K562 (cell line): ENCODE results near the gene ATAD2B. TPM values are rescaled to one million over a fixed set of nuclear protein-coding genes. Genes with fewer than 3 reads are reported as not detected.

ENCODE experiments used
- ATAC-seq: fragments of 200-7000 bp; cut with Tn5 transposase; 3 replicates; pipeline ENCODE4 v1.9.1; 2020; ENCODE audit warnings: moderate library complexity
- BruUV-seq: library from RNA; stranded (reverse); fragments of 400-500 nt; replicated peaks from 2 replicates; lab custom pipeline; 2021; lab: Mats Ljungman, UMichigan
- CTCF ChIA-PET: fragments of 300-600 bp; formaldehyde crosslinking; extraction: SDS; loops from one replicate; lab custom pipeline; 2021; ENCODE audit warnings: low intra/inter-chr PET ratio; lab: Yijun Ruan, JAX
- POLR2A ChIA-PET: fragments of 300-600, 350-650 bp; sonication (Branson Sonifier 250); formaldehyde crosslinking; extraction: SDS; loops from one replicate; lab custom pipeline; 2021; ENCODE audit warnings: antibody characterized with exemption, inconsistent platforms; lab: Yijun Ruan, JAX
- DNase-seq, 4 experiments: peaks; one replicate each; pipeline versions ENCODE4 v3.0.0 to v3.0.0-alpha.2; 2011 to 2018; ENCODE audit warnings: low spot score in 3 of 4, mixed read lengths in 3 of 4; ENCODE audit errors: extremely low read depth in 1 of 4
- FAIRE-seq: peaks from 2 replicates; lab custom pipeline; 2011; peaks lifted over from hg19 to GRCh38; lab: Jason Lieb, UNC
- H2AFZ ChIP-seq: 2 replicates; pipeline ENCODE4 v1.6.0; 2011; ENCODE audit warnings: low read depth, low read length, control low read depth, inconsistent platforms
- H3K27ac ChIP-seq: fragments of 200-600 bp; 3 replicates; pipeline ENCODE4 v1.8.0; 2011; ENCODE audit warnings: low read depth, mild to moderate bottlenecking, control low read depth, inconsistent platforms, low read length, moderate library complexity, mixed read lengths; ENCODE audit errors: extremely low read depth
- H3K27me3 ChIP-seq, 2 experiments: fragments of 300-600 bp in 1 of 2; 2 replicates in 1 of 2; 3 replicates in 1 of 2; pipeline versions ENCODE4 v1.6.0 to v1.8.0; 2011; ENCODE audit warnings: inconsistent platforms in 2 of 2, low read length in 2 of 2, mild to moderate bottlenecking in 1 of 2, mixed read lengths in 1 of 2, moderate library complexity in 1 of 2; ENCODE audit not compliant: control insufficient read depth in 2 of 2, insufficient read depth in 2 of 2
- H3K36me3 ChIP-seq: fragments of 300-600 bp; 3 replicates; pipeline ENCODE4 v1.8.0; 2011; ENCODE audit warnings: mild to moderate bottlenecking, low read length, inconsistent platforms; ENCODE audit not compliant: control insufficient read depth, insufficient read depth
- H3K4me1 ChIP-seq, 2 experiments: fragments of 200-600 bp in 1 of 2; replicated peaks in 1 of 2; 2 replicates in 1 of 2; 3 replicates in 1 of 2; pipeline versions ENCODE4 v1.5.1 to v1.8.0; 2011; ENCODE audit warnings: inconsistent platforms in 2 of 2, low read length in 2 of 2, mild to moderate bottlenecking in 1 of 2, mixed read lengths in 1 of 2, moderate library complexity in 1 of 2; ENCODE audit not compliant: control insufficient read depth in 2 of 2, insufficient read depth in 2 of 2
- H3K4me2 ChIP-seq: 2 replicates; pipeline ENCODE4 v1.6.1; 2011; ENCODE audit warnings: low read length, control low read depth, inconsistent platforms, mixed read lengths; ENCODE audit not compliant: insufficient read depth
- H3K4me3 ChIP-seq: fragments of 200-600 bp; sonication (generic), shearing (Covaris generic); 2 replicates; pipeline ENCODE4 v1.5.1; 2016; ENCODE audit warnings: control low read depth, inconsistent platforms
- H3K79me2 ChIP-seq: fragments of 200-600 bp; 3 replicates; pipeline ENCODE4 v1.8.0; 2011; ENCODE audit warnings: low read length, inconsistent platforms; ENCODE audit not compliant: control insufficient read depth, insufficient read depth
- H3K9ac ChIP-seq, 2 experiments: 2 replicates each; pipeline versions ENCODE4 v1.6.0 to v1.6.1; 2011; ENCODE audit warnings: low read depth in 2 of 2, low read length in 2 of 2, control low read depth in 1 of 2, inconsistent platforms in 1 of 2, mild to moderate bottlenecking in 1 of 2, mixed read lengths in 1 of 2; ENCODE audit not compliant: insufficient read depth in 1 of 2
- H3K9me1 ChIP-seq: one replicate; pipeline ENCODE4 v1.6.0; 2011; ENCODE audit warnings: inconsistent platforms, mild to moderate bottlenecking, low read length, moderate library complexity; ENCODE audit not compliant: control insufficient read depth, insufficient read depth
- H3K9me3 ChIP-seq: replicated peaks from 2 replicates; pipeline ENCODE4 v1.5.1; 2011; ENCODE audit warnings: low read depth, low read length, inconsistent platforms; ENCODE audit not compliant: control insufficient read depth, insufficient read depth
- H4K20me1 ChIP-seq: replicated peaks from 2 replicates; pipeline ENCODE4 v1.6.1; 2011; ENCODE audit warnings: low read length, inconsistent platforms, mixed read lengths; ENCODE audit not compliant: control insufficient read depth, insufficient read depth
- ARID1B ChIP-seq: fragments of 450-650 bp; IDR thresholded peaks from 2 replicates; pipeline ENCODE4 v1.6.1; 2016; ENCODE audit warnings: antibody characterized with exemption, mild to moderate bottlenecking, inconsistent platforms
- BMI1 ChIP-seq: fragments of 150-350 bp; IDR thresholded peaks from 2 replicates; pipeline ENCODE4 v1.6.1; 2014; ENCODE audit warnings: low read length
- FOXA1 ChIP-seq: fragments of 450-650 bp; IDR thresholded peaks from 2 replicates; pipeline ENCODE4 v1.6.1; 2016; ENCODE audit warnings: mild to moderate bottlenecking, borderline replicate concordance
- HDAC3 ChIP-seq: fragments of 450-650 bp; IDR thresholded peaks from 2 replicates; pipeline ENCODE4 v1.6.1; 2018; ENCODE audit warnings: borderline replicate concordance, mild to moderate bottlenecking, moderate library complexity; ENCODE audit not compliant: partially characterized antibody
- KAT7 ChIP-seq: sonication (generic); formaldehyde crosslinking; IDR thresholded peaks from 2 replicates; pipeline ENCODE4 v1.8.0; 2022; ENCODE audit warnings: missing genetic modification reagents, mild to moderate bottlenecking, borderline replicate concordance
- KDM2B ChIP-seq: fragments of 250-450 bp; sonication (Bioruptor Pico); IDR thresholded peaks from 2 replicates; pipeline ENCODE4 v1.8.0; 2021; ENCODE audit warnings: mild to moderate bottlenecking, moderate library complexity
- L3MBTL2 ChIP-seq: fragments of 450-650 bp; IDR thresholded peaks from 2 replicates; pipeline ENCODE4 v1.6.1; 2016; ENCODE audit warnings: mild to moderate bottlenecking, moderate library complexity
- MAFG ChIP-seq: fragments of 450-650 bp; conservative IDR thresholded peaks from 2 replicates; pipeline ENCODE4 v1.6.1; 2016; ENCODE audit warnings: missing genetic modification characterization, missing compliant biosample characterization
- MCM3 ChIP-seq: fragments of 450-650 bp; IDR thresholded peaks from 2 replicates; pipeline ENCODE4 v1.6.1; 2016
- OTX1 ChIP-seq: fragments of 450-650 bp; formaldehyde crosslinking; IDR thresholded peaks from 2 replicates; pipeline ENCODE4 v1.4.0; 2022; ENCODE audit warnings: mild to moderate bottlenecking
- PCBP1 ChIP-seq: fragments of 200-400 bp; formaldehyde crosslinking; IDR thresholded peaks from 2 replicates; pipeline ENCODE4 v1.6.1; 2018; ENCODE audit warnings: mild to moderate bottlenecking, low read depth, low read length; ENCODE audit not compliant: poor library complexity, severe bottlenecking
- PYGO2 ChIP-seq: fragments of 450-650 bp; IDR thresholded peaks from 2 replicates; pipeline ENCODE4 v1.6.1; 2016; ENCODE audit warnings: mild to moderate bottlenecking, missing genetic modification characterization, moderate library complexity, missing compliant biosample characterization
- SPI1 ChIP-seq: IDR thresholded peaks from 2 replicates; pipeline ENCODE4 v1.6.1; 2011; ENCODE audit warnings: low read depth, low read length, control low read depth, borderline replicate concordance
- SUPT5H ChIP-seq: fragments of 450-650 bp; IDR thresholded peaks from 2 replicates; pipeline ENCODE4 v1.6.1; 2016
- TAF1 ChIP-seq: IDR thresholded peaks from 2 replicates; pipeline ENCODE4 v1.6.1; 2011; ENCODE audit warnings: mild to moderate bottlenecking, low read length, moderate library complexity; ENCODE audit not compliant: insufficient read depth, control insufficient read depth, severe bottlenecking; ENCODE audit errors: extremely low read depth
- ZNF274 ChIP-seq: IDR thresholded peaks from 2 replicates; pipeline ENCODE4 v1.6.1; 2011; ENCODE audit warnings: low read depth, mild to moderate bottlenecking, low read length, moderate library complexity, borderline replicate concordance
- ZNF57 ChIP-seq: fragments of 450-650 bp; formaldehyde crosslinking; IDR thresholded peaks from 2 replicates; pipeline ENCODE4 v1.4.0; 2020; ENCODE audit warnings: mild to moderate bottlenecking, moderate library complexity
- ZNF586 ChIP-seq: fragments of 450-650 bp; formaldehyde crosslinking; conservative IDR thresholded peaks from 2 replicates; pipeline ENCODE4 v1.4.0; 2020; ENCODE audit warnings: mild to moderate bottlenecking, moderate library complexity
- WGBS: fragments of 100-300 bp; shearing (Covaris generic); methylation state at CpG from one replicate; pipeline ENCODE4 v1.1.6; 2016; ENCODE audit warnings: low coverage, mixed read lengths; ENCODE audit not compliant: insufficient coverage; ENCODE audit errors: missing lambda C conversion rate; 5-methylcytosine and 5-hydroxymethylcytosine counted together
- in situ Hi-C: fragments of 300-500 bp; cut with MboI; formaldehyde crosslinking; loops from 4 replicates; pipeline ENCODE4 v1.15.0; 2018; ENCODE audit warnings: inconsistent platforms, mixed read lengths
- intact Hi-C: fragments of 100-400 bp; cut with micrococcal nuclease; formaldehyde crosslinking; loops from 2 replicates; pipeline ENCODE4 v1.14.2; 2022
- polyA plus RNA-seq, 8 experiments: library from polyadenylated mRNA; depleted of rRNA in 4 of 8; stranded (reverse) in 5 of 8; unstranded in 3 of 8; fragments of >200 nt; fragmentation: Nextera tagmentation in 2 of 8; fragmentation: Illumina TruSeq in 1 of 8; extraction: Ambion mirVana in 2 of 8; extraction: Trizol in 1 of 8; gene quantifications; 2 replicates each; pipeline versions ENCODE4 v1.2.1 to v1.2.3, GENCODE V29; 2011 to 2014; ENCODE audit warnings: inconsistent platforms in 1 of 8, missing spikeins in 1 of 8
- total RNA-seq, 7 experiments: library from RNA; depleted of rRNA in 6 of 7; stranded (reverse); fragments of >200 nt in 6 of 7; fragmentation: Illumina TruSeq in 2 of 7; extraction: Trizol in 2 of 7; gene quantifications; 2 replicates each; pipeline versions ENCODE4 v1.2.1 to v1.2.3, GENCODE V29; 2011 to 2021; ENCODE audit warnings: low replicate concordance in 1 of 7
- TF ChIP-seq, protein P1 (sequence below): fragments of 450-650 bp; IDR thresholded peaks from 2 replicates; pipeline ENCODE4 v1.6.1; 2018; ENCODE audit not compliant: partially characterized antibody
- TF ChIP-seq, protein P2 (sequence below): fragments of 250-450 bp; sonication (Bioruptor Pico); IDR thresholded peaks from 2 replicates; pipeline ENCODE4 v1.8.0; 2022; ENCODE audit warnings: inconsistent platforms

The ATAD2B gene
- total and polyA plus RNA-seq, 9 of the 15 experiments (the other 6 are each of a cell fraction or from before 2014, with no cell fraction given) = 3.2 to 21.6 (median 11.4) TPM

DNA sequence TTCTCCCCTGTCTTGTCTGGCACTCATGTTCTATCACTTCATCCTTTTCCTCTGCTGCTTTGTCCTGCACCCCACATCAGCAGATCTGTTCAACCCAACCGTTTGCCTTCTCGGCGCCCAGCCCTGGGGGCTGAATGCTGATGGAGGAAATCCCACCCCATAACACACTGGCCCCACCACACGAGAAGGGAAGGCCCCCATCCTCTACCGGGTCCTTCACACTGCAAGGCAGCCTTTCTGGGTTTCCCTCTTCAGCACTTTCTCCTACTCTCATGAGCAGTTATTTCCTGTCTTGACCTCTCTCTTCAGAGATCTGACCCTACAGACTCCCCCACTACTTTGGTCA, 227.4 kb downstream of the ATAD2B start:
- Histone ChIP-seq H3K4me1 (no peaks in the 10 kb centered on the region), H3K27me3 (peaks cover 2 to 31% of the 10 kb centered on the region in 2 experiments; a peak in 3 of 5 replicates), H2AFZ (no peak overlapping the region), H3K4me3 (no peak overlapping the region), H3K9me3 (no peaks in the 10 kb centered on the region), H3K9me1 (no peaks in the 10 kb centered on the region), H3K36me3 (no peaks in the 10 kb centered on the region), H3K27ac (no peak overlapping the region), H3K79me2 (no peaks in the 10 kb centered on the region), H4K20me1 (no peaks in the 10 kb centered on the region; the same call in 1 of the 2 replicates), H3K9ac (no peak overlapping the region), H3K4me2 (no peak overlapping the region)
- DNase-seq (no peak), ATAC-seq (no peak), FAIRE-seq (no peak)
- ChIA-PET POLR2A (no interaction called here), CTCF (no interaction called here)
- intact Hi-C loops (no loop called here), in situ Hi-C loops (no loop called here)
- no TSS peak for BruUV-seq
- no peak for TF ChIP-seq HDAC3
- no peak for TF ChIP-seq ZNF57 (CRISPR knock-in tag)
- no peak for TF ChIP-seq ARID1B
- no peak for TF ChIP-seq SPI1
- no peak for TF ChIP-seq PYGO2
- TF ChIP-seq, protein P1, sequence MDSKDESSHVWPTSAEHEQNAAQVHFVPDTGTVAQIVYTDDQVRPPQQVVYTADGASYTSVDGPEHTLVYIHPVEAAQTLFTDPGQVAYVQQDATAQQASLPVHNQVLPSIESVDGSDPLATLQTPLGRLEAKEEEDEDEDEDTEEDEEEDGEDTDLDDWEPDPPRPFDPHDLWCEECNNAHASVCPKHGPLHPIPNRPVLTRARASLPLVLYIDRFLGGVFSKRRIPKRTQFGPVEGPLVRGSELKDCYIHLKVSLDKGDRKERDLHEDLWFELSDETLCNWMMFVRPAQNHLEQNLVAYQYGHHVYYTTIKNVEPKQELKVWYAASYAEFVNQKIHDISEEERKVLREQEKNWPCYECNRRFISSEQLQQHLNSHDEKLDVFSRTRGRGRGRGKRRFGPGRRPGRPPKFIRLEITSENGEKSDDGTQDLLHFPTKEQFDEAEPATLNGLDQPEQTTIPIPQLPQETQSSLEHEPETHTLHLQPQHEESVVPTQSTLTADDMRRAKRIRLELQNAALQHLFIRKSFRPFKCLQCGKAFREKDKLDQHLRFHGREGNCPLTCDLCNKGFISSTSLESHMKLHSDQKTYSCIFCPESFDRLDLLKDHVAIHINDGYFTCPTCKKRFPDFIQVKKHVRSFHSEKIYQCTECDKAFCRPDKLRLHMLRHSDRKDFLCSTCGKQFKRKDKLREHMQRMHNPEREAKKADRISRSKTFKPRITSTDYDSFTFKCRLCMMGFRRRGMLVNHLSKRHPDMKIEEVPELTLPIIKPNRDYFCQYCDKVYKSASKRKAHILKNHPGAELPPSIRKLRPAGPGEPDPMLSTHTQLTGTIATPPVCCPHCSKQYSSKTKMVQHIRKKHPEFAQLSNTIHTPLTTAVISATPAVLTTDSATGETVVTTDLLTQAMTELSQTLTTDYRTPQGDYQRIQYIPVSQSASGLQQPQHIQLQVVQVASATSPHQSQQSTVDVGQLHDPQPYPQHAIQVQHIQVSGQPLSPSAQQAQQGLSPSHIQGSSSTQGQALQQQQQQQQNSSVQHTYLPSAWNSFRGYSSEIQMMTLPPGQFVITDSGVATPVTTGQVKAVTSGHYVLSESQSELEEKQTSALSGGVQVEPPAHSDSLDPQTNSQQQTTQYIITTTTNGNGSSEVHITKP = no peak
- no peak for TF ChIP-seq L3MBTL2
- no peak for TF ChIP-seq MCM3
- no peak for TF ChIP-seq SUPT5H
- TF ChIP-seq BMI1 = no peak
- no peak for TF ChIP-seq TAF1
- no peak for TF ChIP-seq FOXA1
- TF ChIP-seq PCBP1 = no peak
- TF ChIP-seq MAFG (tag) = no peak
- no peak for TF ChIP-seq ZNF274
- TF ChIP-seq, protein P2, sequence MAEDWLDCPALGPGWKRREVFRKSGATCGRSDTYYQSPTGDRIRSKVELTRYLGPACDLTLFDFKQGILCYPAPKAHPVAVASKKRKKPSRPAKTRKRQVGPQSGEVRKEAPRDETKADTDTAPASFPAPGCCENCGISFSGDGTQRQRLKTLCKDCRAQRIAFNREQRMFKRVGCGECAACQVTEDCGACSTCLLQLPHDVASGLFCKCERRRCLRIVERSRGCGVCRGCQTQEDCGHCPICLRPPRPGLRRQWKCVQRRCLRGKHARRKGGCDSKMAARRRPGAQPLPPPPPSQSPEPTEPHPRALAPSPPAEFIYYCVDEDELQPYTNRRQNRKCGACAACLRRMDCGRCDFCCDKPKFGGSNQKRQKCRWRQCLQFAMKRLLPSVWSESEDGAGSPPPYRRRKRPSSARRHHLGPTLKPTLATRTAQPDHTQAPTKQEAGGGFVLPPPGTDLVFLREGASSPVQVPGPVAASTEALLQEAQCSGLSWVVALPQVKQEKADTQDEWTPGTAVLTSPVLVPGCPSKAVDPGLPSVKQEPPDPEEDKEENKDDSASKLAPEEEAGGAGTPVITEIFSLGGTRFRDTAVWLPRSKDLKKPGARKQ (CRISPR knock-in tag) = no peak
- no peak for TF ChIP-seq KAT7 (CRISPR knock-in tag)
- TF ChIP-seq OTX1 (CRISPR knock-in tag) = no peak
- no peak for TF ChIP-seq ZNF586 (CRISPR knock-in tag)
- TF ChIP-seq KDM2B (CRISPR knock-in tag) = no peak
- 20% methylated on average over 3 of the region's 5 CpGs for WGBS
